COLO668 (cell line): Measurements from ENCODE around the gene VCAM1.
"Not testable (repeated sequence)": the region's sequence is repeated elsewhere in the genome, so short reads cannot be mapped to it uniquely, and the experiment has no call there.

ENCODE experiments used
- DNase-seq: peaks from one replicate; lab custom pipeline; 2025; ENCODE audit not compliant: unreplicated experiment; lab: John Stamatoyannopoulos, UW

Gene VCAM1

DNA sequence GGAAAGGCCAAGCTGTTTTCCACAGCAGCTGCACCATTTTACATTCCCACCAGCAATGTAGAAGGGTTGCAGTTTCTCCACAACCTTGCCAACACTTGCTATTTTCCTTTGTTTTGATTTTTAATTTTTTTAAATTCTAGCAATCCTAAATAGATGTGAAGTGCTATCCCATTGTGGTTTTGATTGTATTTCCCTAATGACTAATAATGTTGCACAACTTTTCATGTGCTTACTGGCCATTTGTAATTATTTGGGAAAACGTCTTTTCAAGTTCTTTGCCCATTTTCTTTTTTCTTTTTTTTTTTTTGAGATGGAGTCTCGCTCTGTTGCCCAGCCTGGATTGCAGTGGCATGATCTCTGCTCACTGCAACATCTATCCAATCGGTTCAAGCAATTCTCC lies 53.9 kb downstream of the VCAM1 start:
- no peak for DNase-seq

DNA sequence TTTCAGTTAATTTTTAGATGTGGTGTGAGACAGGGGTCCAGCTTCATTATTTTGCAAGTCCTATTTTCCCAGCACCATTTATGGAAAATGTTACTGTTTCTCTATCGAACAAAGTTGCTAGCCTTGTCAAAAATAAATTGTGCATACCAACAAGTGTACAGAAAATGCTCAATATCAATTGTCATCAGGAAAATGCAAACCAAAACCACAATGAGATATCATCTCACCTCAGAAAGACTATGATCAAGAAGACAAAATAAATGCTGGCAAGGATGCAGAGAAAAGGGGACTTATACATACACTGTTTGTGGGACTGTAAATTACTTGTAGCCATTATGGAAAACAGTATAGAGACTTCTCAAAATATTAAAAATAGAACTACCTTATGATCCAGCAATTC lies 54.8 kb downstream of the VCAM1 start:
- no peak for DNase-seq

DNA sequence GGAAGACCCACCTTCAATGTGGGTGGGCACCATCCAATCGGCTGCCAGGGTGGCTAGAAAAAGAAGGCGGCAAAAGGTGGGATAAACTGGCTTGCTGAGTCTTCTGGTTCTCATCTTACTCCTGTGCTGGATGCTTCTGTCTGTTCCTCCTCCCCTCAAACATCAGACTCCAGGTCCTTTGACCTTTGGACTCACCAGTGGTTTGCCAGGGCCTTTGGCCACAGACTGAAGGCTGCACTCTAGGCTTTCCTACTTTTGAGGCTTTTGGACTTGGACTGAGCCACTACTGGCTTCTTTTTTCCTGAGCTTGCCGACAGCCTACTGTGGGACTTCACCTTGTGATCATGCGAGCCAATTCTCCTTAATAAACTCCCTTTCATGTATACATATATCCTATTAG lies 55.9 kb downstream of the VCAM1 start:
- no peak for DNase-seq

DNA sequence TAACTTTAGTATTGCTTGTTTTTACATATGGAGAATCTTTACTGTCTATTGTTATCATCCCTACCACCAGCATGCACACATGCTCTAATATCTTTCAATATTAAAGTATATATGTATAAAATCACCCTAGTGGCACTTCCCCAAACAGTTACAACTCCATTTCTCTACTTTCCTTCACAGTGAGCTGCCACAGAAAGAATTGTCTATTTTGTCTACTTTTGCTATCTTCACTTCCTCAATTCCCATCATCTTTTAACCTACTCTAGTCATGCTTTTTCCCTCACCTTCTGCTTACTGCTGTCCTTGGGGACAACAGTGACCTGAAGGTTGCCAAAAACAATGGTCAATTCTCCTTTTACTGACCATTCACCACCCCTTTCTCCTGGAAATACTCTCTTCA lies 59.2 kb downstream of the VCAM1 start:
- DNase-seq, result no peak

DNA sequence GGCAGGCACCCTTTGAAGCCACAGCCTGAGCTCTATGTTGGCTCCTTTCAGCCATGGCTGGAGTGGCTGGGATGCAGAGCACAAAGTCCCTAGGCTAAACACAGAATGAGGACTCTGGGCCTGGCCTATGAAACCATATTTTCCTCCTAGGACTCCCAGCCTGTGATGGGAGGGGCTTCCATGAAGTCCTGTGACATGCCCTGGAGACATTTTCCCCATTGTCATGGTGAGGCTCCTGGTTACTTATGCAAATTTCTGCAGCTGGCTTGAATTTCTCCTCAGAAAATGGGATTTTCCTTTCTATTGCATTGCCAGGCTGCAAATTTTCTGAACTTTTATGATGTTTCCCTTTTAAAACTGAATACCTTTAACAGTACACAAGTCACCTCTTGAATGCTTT lies 61.3 kb downstream of the VCAM1 start:
- no peak for DNase-seq

DNA sequence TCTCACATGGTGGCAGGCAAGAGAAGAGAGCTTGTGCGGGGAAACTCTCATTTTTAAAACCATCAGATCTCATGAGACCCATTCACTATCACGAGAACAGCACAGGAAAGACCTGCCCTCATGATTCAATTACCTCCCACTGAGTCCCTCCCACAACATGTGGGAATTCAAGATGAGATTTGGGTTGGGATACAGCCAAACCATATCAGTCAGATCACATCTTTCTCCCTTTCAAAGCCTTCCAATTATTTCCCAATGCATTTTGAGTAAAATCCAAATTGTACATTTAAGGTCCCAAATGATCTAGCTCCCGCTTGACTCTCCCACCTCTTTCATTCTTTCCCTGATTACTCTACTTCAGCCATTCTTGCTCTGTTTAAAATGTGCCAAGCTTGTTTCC lies 62.2 kb downstream of the VCAM1 start:
- not testable (repeated sequence) for DNase-seq

DNA sequence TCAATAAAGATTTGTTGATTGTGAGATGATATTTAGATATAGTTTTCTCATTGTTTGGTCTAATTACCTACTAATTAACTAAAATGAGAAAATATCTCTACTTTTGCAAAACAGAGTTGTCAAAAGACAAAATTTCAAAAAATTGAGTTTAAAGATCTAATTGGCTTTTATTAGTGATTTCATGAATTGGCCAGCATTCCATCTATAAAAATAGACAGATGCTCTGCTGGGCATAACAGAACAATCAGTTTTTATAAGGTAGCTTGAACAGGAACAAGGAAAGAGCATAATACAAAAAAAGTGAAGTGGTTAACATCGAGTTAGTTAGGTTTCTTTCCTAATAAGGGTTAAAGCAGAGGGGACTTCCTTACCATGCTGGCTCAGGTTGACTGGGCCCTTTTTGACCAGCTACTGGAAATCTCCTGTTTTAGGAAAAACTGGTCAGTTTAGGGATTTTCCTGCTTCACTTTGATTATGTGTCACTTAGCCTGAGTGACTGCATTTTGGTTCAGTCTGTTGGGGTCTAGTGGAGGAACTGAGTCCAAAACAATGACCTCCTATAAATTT lies 63.0 kb downstream of the VCAM1 start:
- DNase-seq, result no peak

DNA sequence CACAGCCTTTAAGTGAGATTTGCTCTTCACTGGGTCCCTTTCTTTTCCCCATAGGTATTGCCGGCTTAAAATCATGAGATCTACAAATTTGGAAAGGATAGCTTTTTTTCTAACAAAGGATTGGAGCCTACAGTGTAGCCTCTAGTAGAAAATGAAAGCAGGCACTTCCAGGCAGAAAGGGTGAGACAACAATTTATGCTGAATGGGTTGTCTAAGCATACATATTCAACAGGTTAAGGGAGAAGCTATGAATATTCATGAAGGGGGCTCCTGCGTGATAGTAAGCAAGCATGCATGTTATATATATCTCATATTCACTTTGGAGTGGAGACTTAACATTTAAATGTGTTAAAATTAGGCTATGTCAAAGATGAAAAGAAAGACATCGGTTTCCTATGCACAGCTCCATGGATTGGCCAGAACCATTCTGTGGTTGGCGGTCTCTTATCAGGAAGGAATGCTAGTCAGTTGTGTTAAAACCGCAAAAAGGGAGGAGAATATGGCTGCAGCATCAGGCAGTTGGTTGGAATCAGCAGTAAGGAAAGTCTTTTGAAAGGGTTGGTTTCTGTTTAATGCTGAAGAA lies 66.0 kb downstream of the VCAM1 start:
- no peak for DNase-seq

DNA sequence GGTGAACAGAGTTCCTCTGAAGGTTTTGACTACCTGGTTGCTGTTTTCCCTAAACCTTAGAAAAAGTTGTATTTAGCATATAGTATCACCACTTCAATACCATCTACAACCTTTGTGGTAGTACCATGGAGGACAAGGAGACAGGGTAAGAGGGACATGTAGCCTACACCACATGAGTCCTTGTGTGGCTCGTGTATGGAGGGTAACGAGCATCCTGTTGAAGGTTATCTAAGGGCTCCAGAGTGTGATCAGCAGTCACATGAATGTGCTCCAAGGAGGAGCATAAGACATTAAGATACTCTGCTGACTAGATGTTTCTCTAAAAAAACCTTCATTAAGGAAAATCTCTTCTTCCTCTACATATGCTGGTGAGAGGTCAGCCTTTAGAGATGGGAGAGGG lies 67.3 kb downstream of the VCAM1 start:
- DNase-seq, result no peak
